ENCODE results near the gene CPA2. TPM values are rescaled to one million over a fixed set of nuclear protein-coding genes. Genes with fewer than 3 reads are reported as not detected.

Gene CPA2
- total and polyA plus RNA-seq, 3 donors from 2014 or later: 1.1 to 2.4 (median 1.4) TPM

GRCh38 chr7:130288829-130289228 lies 22.2 kb downstream of the CPA2 start:
- Histone ChIP-seq H3K9me3 (no peaks in the 10 kb centered on the region), H3K36me3 (ENCODE audit: low read depth, missing control alignments) (no peaks in the 10 kb centered on the region), H3K4me3 (no peak overlapping the region), H3K27ac (no peak overlapping the region), H3K27me3 (no peaks in the 10 kb centered on the region), H3K4me1 (no peaks in the 10 kb centered on the region)
- no peak for DNase-seq
- TF ChIP-seq CTCF (IDR thresholded peaks at IDR 0.05) (no peak), POLR2A (IDR thresholded peaks at IDR 0.05) (no peak)
- WGBS, 2 donors: 95 to 96% methylated on average over 5 of the region's 5 CpGs
- intact Hi-C loops (cut with DNase I; ENCODE audit: low total_unique reads): no loop called here

DNA sequence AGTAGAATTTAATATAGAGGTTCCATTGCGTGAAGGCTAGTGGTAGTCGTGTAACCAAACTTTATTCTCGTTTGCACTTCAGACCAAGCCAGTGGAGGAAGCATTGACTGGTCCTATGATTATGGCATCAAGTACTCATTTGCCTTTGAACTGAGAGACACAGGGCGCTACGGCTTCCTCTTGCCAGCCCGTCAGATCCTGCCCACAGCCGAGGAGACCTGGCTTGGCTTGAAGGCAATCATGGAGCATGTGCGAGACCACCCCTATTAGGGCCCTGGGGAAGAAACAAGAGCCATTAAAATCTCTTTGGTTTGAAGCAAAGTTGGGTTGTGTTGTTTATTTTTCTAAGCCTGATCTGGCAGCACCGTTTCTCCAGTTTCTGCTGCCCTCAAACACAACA lies 22.8 kb downstream of the CPA2 start:
- TF ChIP-seq POLR2A (IDR thresholded peaks at IDR 0.05) (no peak), CTCF (IDR thresholded peaks at IDR 0.05) (no peak)
- H3K27ac ChIP-seq: no peak overlapping the region
- intact Hi-C loops (cut with DNase I; ENCODE audit: low total_unique reads): no loop called here
- H3K9me3 ChIP-seq: no peaks in the 10 kb centered on the region
- H3K4me1 ChIP-seq: no peaks in the 10 kb centered on the region
- no peak overlapping the region for H3K4me3 ChIP-seq
- H3K27me3 ChIP-seq: no peaks in the 10 kb centered on the region
- 90 to 93% methylated on average over 9 of the region's 9 CpGs for WGBS, 2 donors
- no peaks in the 10 kb centered on the region for H3K36me3 ChIP-seq (ENCODE audit: low read depth, missing control alignments)
- no peak for DNase-seq

GRCh38 chr7:130290745-130291144 lies 24.1 kb downstream of the CPA2 start:
- Histone ChIP-seq H3K36me3 (ENCODE audit: low read depth, missing control alignments) (no peaks in the 10 kb centered on the region), H3K9me3 (no peaks in the 10 kb centered on the region), H3K27me3 (no peaks in the 10 kb centered on the region), H3K27ac (no peak overlapping the region), H3K4me1 (no peaks in the 10 kb centered on the region), H3K4me3 (no peak overlapping the region)
- 94 to 95% methylated on average over 6 of the region's 6 CpGs for WGBS, 2 donors
- no peak for DNase-seq
- TF ChIP-seq CTCF (IDR thresholded peaks at IDR 0.05): no peak
- TF ChIP-seq POLR2A (IDR thresholded peaks at IDR 0.05): no peak
- intact Hi-C loops (cut with DNase I; ENCODE audit: low total_unique reads): no loop called here

GRCh38 chr7:130292682-130293257 lies 26.1 kb downstream of the CPA2 start, which contains the start of gene CPA4:
TSS of gene CPA4 (plus strand) at chr7:130293161. CDS start at chr7:130293181, 20 bp downstream.
- 87 to 100% methylated on average over 1 of the region's 1 CpG for WGBS, 2 donors
- no peaks in the 10 kb centered on the region for H3K27me3 ChIP-seq

More at GRCh38 chr7:130292682-130293257, 26.1 kb downstream of the CPA2 start, which contains the start of gene CPA4:
- no peaks in the 10 kb centered on the region for H3K4me1 ChIP-seq
- H3K9me3 ChIP-seq: no peaks in the 10 kb centered on the region
- no peak for DNase-seq
- no peak within 1 kb of the TSS for H3K27ac ChIP-seq
- H3K36me3 ChIP-seq (ENCODE audit: low read depth, missing control alignments): no peaks in the 10 kb centered on the region
- no peak within 1 kb of the TSS for H3K4me3 ChIP-seq
- intact Hi-C loops (cut with DNase I; ENCODE audit: low total_unique reads): no loop called here
- no peak for TF ChIP-seq POLR2A (IDR thresholded peaks at IDR 0.05)
- TF ChIP-seq CTCF (IDR thresholded peaks at IDR 0.05): no peak
